ENCODE data around the gene SCRT2.

Gene SCRT2

GRCh38 chr20:623704-624103 is 51.9 kb downstream of the SCRT2 start:
- Mint-ChIP-seq H3K27ac (no peak overlapping the region), H3K4me1 (ENCODE audit: low read depth) (no peaks in the 10 kb centered on the region), H3K27me3 (ENCODE audit: low read depth) (peaks cover 14% of the 10 kb centered on the region), H3K9me3 (no peaks in the 10 kb centered on the region), H3K36me3 (ENCODE audit: low read depth) (no peaks in the 10 kb centered on the region), H3K4me3 (no peak overlapping the region)

- peaks cover 2% of the 10 kb centered on the region for H3K9me3 Mint-ChIP-seq
- no peaks in the 10 kb centered on the region for H3K4me1 Mint-ChIP-seq (ENCODE audit: low read depth)
- H3K36me3 Mint-ChIP-seq (ENCODE audit: low read depth) = no peaks in the 10 kb centered on the region
- no peak overlapping the region for H3K4me3 Mint-ChIP-seq
- no peak overlapping the region for H3K27ac Mint-ChIP-seq
- peaks cover 20% of the 10 kb centered on the region for H3K27me3 Mint-ChIP-seq (ENCODE audit: low read depth)
Measured at GRCh38 chr20:623021-623420, 52.6 kb downstream of the SCRT2 start.

GRCh38 chr20:622161-622560 is 53.4 kb downstream of the SCRT2 start:
- Mint-ChIP-seq H3K4me3 (no peak overlapping the region), H3K4me1 (ENCODE audit: low read depth) (no peaks in the 10 kb centered on the region), H3K9me3 (peaks cover 5% of the 10 kb centered on the region), H3K27me3 (ENCODE audit: low read depth) (peaks cover 25% of the 10 kb centered on the region), H3K36me3 (ENCODE audit: low read depth) (no peaks in the 10 kb centered on the region), H3K27ac (no peak overlapping the region)

- H3K4me3 Mint-ChIP-seq = no peak overlapping the region
- H3K27me3 Mint-ChIP-seq (ENCODE audit: low read depth) = peaks cover 25% of the 10 kb centered on the region
- no peaks in the 10 kb centered on the region for H3K36me3 Mint-ChIP-seq (ENCODE audit: low read depth)
- H3K27ac Mint-ChIP-seq = no peak overlapping the region
- H3K4me1 Mint-ChIP-seq (ENCODE audit: low read depth) = no peaks in the 10 kb centered on the region
- H3K9me3 Mint-ChIP-seq = peaks cover 5% of the 10 kb centered on the region
Measured at GRCh38 chr20:621125-621756, 54.4 kb downstream of the SCRT2 start.

- Mint-ChIP-seq H3K4me1 (ENCODE audit: low read depth) (no peaks in the 10 kb centered on the region), H3K27me3 (ENCODE audit: low read depth) (peaks cover 24% of the 10 kb centered on the region), H3K27ac (no peak overlapping the region), H3K9me3 (peaks cover 5% of the 10 kb centered on the region), H3K36me3 (ENCODE audit: low read depth) (no peaks in the 10 kb centered on the region), H3K4me3 (no peak overlapping the region)
Measured at GRCh38 chr20:620246-620645, 55.4 kb downstream of the SCRT2 start.

- Mint-ChIP-seq H3K9me3 (peaks cover 5% of the 10 kb centered on the region), H3K36me3 (ENCODE audit: low read depth) (no peaks in the 10 kb centered on the region), H3K27ac (no peak overlapping the region), H3K4me1 (ENCODE audit: low read depth) (no peaks in the 10 kb centered on the region), H3K4me3 (no peak overlapping the region), H3K27me3 (ENCODE audit: low read depth) (peaks cover 26% of the 10 kb centered on the region)
Measured at GRCh38 chr20:618980-619379, 56.6 kb downstream of the SCRT2 start.

GRCh38 chr20:617934-618690 is 57.5 kb downstream of the SCRT2 start:
- H3K36me3 Mint-ChIP-seq (ENCODE audit: low read depth) = no peaks in the 10 kb centered on the region

GRCh38 chr20:615514-615913 is 60.1 kb downstream of the SCRT2 start:
- Mint-ChIP-seq H3K27ac (no peak overlapping the region), H3K4me3 (no peak overlapping the region), H3K9me3 (peaks cover 5% of the 10 kb centered on the region), H3K4me1 (ENCODE audit: low read depth) (peaks cover 1% of the 10 kb centered on the region), H3K36me3 (ENCODE audit: low read depth) (no peaks in the 10 kb centered on the region), H3K27me3 (ENCODE audit: low read depth) (peaks cover 57% of the 10 kb centered on the region)

More at GRCh38 chr20:617934-618690, 57.5 kb downstream of the SCRT2 start:
- Mint-ChIP-seq H3K9me3 (peaks cover 5% of the 10 kb centered on the region), H3K4me1 (ENCODE audit: low read depth) (no peaks in the 10 kb centered on the region), H3K27me3 (ENCODE audit: low read depth) (peaks cover 32% of the 10 kb centered on the region), H3K4me3 (no peak overlapping the region), H3K27ac (no peak overlapping the region)

GRCh38 chr20:611843-612185 is 63.8 kb downstream of the SCRT2 start:
- Mint-ChIP-seq H3K27me3 (ENCODE audit: low read depth) (peaks cover 64% of the 10 kb centered on the region), H3K36me3 (ENCODE audit: low read depth) (no peaks in the 10 kb centered on the region), H3K27ac (no peak overlapping the region), H3K9me3 (no peaks in the 10 kb centered on the region), H3K4me1 (ENCODE audit: low read depth) (peaks cover 4% of the 10 kb centered on the region), H3K4me3 (no peak overlapping the region)
